ENCODE data around the gene PCNX2. TPM values are rescaled to one million over a fixed set of nuclear protein-coding genes. Genes with fewer than 3 reads are reported as not detected.

PCNX2 gene
- total RNA-seq, 1 experiment from 2014 or later: 12.2 TPM

- in situ Hi-C loops (cut with HindIII; ENCODE audit: low pct_unique_long_range_greater_than_20kb, low sequenced_read_pairs): no loop called here
- DNase-seq (ENCODE audit: low read depth): peak; percentile 85
These were observed 345.0 kb downstream of the PCNX2 start, which contains the start of gene NTPCR for GRCh38 chr1:232950197-232951176. Gene NTPCR, plus strand, starts transcription at chr1:232950611. Its CDS starts 100 bp downstream, at chr1:232950711.

GRCh38 chr1:232949636-232950196 lies 345.8 kb downstream of the PCNX2 start:
- in situ Hi-C loops (cut with HindIII; ENCODE audit: low pct_unique_long_range_greater_than_20kb, low sequenced_read_pairs): no loop called here
- no peak for DNase-seq (ENCODE audit: low read depth)

DNA sequence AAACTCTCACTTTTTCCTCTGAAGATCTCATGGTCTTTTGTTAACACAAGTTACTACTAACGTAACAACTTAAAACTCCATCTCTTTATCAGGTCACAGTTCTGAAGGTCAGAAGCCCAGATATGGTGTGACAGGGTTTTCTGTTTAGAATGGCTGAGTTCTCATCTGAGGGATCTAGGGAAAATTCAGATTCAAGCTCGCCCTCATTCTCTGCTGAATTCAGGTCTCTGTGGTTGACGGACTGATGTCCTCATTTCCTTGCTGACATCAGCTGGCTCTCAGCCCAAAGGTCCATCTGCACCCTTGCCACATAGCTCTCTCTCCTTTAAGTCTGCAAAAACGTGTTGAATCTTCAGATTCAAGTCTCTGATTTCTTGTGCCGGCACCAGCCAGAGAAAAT lies 351.2 kb downstream of the PCNX2 start:
- in situ Hi-C loops (cut with HindIII; ENCODE audit: low pct_unique_long_range_greater_than_20kb, low sequenced_read_pairs): no loop called here
- no peak for DNase-seq (ENCODE audit: low read depth)

GRCh38 chr1:232943679-232944252 lies 351.8 kb downstream of the PCNX2 start:
- no peak for DNase-seq (ENCODE audit: low read depth)
- in situ Hi-C loops (cut with HindIII; ENCODE audit: low pct_unique_long_range_greater_than_20kb, low sequenced_read_pairs): no loop called here

GRCh38 chr1:232942413-232943294 lies 352.9 kb downstream of the PCNX2 start:
- in situ Hi-C loops (cut with HindIII; ENCODE audit: low pct_unique_long_range_greater_than_20kb, low sequenced_read_pairs): no loop called here
- DNase-seq (ENCODE audit: low read depth): no peak

GRCh38 chr1:232940262-232940661 lies 355.3 kb downstream of the PCNX2 start:
- in situ Hi-C loops (cut with HindIII; ENCODE audit: low pct_unique_long_range_greater_than_20kb, low sequenced_read_pairs): no loop called here
- DNase-seq (ENCODE audit: low read depth): no peak

DNA sequence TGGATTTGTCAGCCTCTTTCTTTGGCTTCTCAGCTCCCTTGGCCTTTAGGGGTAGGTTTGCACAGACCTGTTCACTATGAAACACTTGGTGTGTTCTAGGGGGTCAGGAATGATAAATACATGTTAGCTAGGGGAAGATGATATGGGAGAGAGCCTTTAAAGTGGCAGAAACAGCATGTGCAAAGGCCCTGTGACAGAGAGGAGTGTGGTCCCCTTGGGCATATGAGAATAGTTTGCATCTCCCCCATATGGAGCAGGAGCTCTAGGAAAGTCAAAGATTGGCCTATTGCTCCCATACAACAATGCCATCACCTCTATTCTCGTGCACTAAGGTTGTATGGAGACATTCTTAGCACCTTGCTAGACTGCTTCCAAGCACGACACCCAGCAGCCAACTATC lies 355.8 kb downstream of the PCNX2 start:
- no peak for DNase-seq (ENCODE audit: low read depth)
- in situ Hi-C loops (cut with HindIII; ENCODE audit: low pct_unique_long_range_greater_than_20kb, low sequenced_read_pairs): no loop called here

GRCh38 chr1:232938926-232939325 lies 356.6 kb downstream of the PCNX2 start:
- no peak for DNase-seq (ENCODE audit: low read depth)
- in situ Hi-C loops (cut with HindIII; ENCODE audit: low pct_unique_long_range_greater_than_20kb, low sequenced_read_pairs): no loop called here

DNA sequence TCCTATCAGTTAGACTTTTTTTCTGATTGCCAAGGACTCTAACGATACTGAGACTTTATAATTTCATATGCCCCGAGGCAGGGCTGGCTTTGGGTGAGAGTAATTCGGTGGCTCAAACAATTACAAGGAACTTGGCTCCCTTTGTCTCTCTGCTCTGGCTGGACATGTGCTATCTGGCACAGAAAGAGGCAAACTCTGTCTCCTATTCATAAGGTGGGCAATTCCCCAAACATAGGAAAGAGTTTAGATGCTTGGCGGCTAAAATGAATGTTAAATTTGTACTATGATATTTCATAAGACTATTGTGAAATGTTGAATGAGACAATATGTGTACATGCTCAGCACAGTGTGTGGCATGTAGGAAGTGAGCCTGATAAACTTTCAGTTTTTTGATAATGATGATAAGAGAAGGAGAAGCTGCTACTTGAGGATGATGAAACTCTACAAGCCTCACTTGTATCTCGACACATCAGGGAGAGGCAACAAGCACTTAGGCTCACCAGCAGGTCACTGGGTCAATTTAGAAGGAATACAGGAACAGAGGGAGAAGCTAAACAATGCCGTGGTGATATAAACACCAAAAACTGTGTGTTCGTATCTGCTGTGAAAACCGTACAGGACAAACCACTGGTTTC lies 357.7 kb downstream of the PCNX2 start:
- in situ Hi-C loops (cut with HindIII; ENCODE audit: low pct_unique_long_range_greater_than_20kb, low sequenced_read_pairs): no loop called here
- DNase-seq (ENCODE audit: low read depth): no peak

- in situ Hi-C loops (cut with HindIII; ENCODE audit: low pct_unique_long_range_greater_than_20kb, low sequenced_read_pairs): no loop called here
- DNase-seq (ENCODE audit: low read depth): no peak
These were observed 358.6 kb downstream of the PCNX2 start for GRCh38 chr1:232936941-232937340.

Other genes starting within 250 kb of the PCNX2 start
- 4.9 and 6.6 TPM in 2 replicates for gene MAP3K21, start 32.0 kb upstream of the PCNX2 start, total RNA-seq (2014; rRNA removed; shearing (Covaris generic); ENCODE audit: low replicate concordance)

All from Caki2 (cell line).